Gastrocnemius medialis (tissue), 4 donors: Measurements from ENCODE around the gene TNS1.

Source experiments
- POLR2A ChIP-seq, 2 donors: fragments of 450-650 bp; IDR thresholded peaks; one replicate each; pipeline ENCODE4 v1.6.1; 2017; ENCODE audit warnings: antibody characterized with exemption in 2 of 2, mild to moderate bottlenecking in 2 of 2, moderate library complexity in 2 of 2
- TF ChIP-seq, protein P1 (sequence below), 5 experiments: fragments of 450-650 bp in 3 of 5; fragments of 200-600 bp in 2 of 5; sonication (generic) in 2 of 5; IDR thresholded peaks in 4 of 5; conservative IDR thresholded peaks in 1 of 5; 1 replicate in 4 of 5; 2 replicates in 1 of 5; pipeline ENCODE4 v1.5.1; 2016 to 2019; ENCODE audit warnings: antibody characterized with exemption in 5 of 5, mild to moderate bottlenecking in 3 of 5, moderate library complexity in 3 of 5

DNA sequence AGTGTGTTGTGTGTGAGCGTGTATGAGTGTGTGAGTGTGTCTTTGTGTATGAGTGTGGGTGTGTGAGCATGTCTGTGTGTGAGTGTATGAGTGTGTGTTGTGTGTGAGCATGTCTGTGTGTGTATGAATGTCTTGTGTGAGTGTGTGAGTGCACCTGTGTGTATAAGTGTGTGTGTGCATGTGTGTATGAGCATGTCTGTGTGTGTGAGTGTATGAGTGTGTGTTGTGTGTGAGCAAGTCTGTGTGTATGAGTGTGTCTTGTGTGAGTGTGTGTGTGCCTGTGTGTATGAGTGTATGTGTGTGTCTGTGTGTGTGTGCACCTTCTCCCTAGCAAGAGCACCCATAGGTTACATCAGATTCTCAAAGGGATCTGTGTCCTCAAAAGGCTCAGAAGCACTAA lies 28.5 kb upstream of the TNS1 start:
- TF ChIP-seq, protein P1, sequence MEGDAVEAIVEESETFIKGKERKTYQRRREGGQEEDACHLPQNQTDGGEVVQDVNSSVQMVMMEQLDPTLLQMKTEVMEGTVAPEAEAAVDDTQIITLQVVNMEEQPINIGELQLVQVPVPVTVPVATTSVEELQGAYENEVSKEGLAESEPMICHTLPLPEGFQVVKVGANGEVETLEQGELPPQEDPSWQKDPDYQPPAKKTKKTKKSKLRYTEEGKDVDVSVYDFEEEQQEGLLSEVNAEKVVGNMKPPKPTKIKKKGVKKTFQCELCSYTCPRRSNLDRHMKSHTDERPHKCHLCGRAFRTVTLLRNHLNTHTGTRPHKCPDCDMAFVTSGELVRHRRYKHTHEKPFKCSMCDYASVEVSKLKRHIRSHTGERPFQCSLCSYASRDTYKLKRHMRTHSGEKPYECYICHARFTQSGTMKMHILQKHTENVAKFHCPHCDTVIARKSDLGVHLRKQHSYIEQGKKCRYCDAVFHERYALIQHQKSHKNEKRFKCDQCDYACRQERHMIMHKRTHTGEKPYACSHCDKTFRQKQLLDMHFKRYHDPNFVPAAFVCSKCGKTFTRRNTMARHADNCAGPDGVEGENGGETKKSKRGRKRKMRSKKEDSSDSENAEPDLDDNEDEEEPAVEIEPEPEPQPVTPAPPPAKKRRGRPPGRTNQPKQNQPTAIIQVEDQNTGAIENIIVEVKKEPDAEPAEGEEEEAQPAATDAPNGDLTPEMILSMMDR (IDR thresholded peaks at IDR 0.05 in 4 of 5, conservative IDR thresholded peaks at IDR 0.05 in 1 of 5): no peak
- no peak for TF ChIP-seq POLR2A (IDR thresholded peaks at IDR 0.05)
